ENCODE results near the gene GULP1. TPM values are rescaled to one million over a fixed set of nuclear protein-coding genes. Genes with fewer than 3 reads are reported as not detected.

GULP1 gene
- total RNA-seq, 1 donor from 2014 or later = 57.2 TPM

- peaks cover 11% of the 10 kb centered on the region for H3K4me1 ChIP-seq
- intact Hi-C loops (cut with DNase I) = no loop called here
- no peak for DNase-seq (ENCODE audit: extremely low spot score in 2 of 2)
- H3K9me3 ChIP-seq = no peaks in the 10 kb centered on the region
- H3K27me3 ChIP-seq = no peaks in the 10 kb centered on the region
- TF ChIP-seq POLR2A (IDR thresholded peaks at IDR 0.05) (no peak), CTCF (IDR thresholded peaks at IDR 0.05) (no peak), POLR2AphosphoS5 (IDR thresholded peaks at IDR 0.05; ENCODE audit: insufficient read depth in 1 of 2, low read depth in 1 of 2) (no peak)
- no peak overlapping the region for H3K27ac ChIP-seq
- peaks cover 0 to 19% of the 10 kb centered on the region in 2 donors for H3K36me3 ChIP-seq
- H3K4me3 ChIP-seq = no peak overlapping the region
These were observed 94.2 kb downstream of the GULP1 start for GRCh38 chr2:188385857-188386256.

GRCh38 chr2:188388831-188389230 lies 97.2 kb downstream of the GULP1 start:
- Histone ChIP-seq H3K9me3 (no peaks in the 10 kb centered on the region), H3K27ac (no peak overlapping the region), H3K27me3 (no peaks in the 10 kb centered on the region), H3K4me1 (no peaks in the 10 kb centered on the region), H3K36me3 (peaks cover 0 to 19% of the 10 kb centered on the region in 2 donors), H3K4me3 (no peak overlapping the region)
- TF ChIP-seq POLR2AphosphoS5 (IDR thresholded peaks at IDR 0.05; ENCODE audit: insufficient read depth in 1 of 2, low read depth in 1 of 2) (no peak), POLR2A (IDR thresholded peaks at IDR 0.05) (no peak), CTCF (IDR thresholded peaks at IDR 0.05) (no peak)
- intact Hi-C loops (cut with DNase I) = no loop called here
- DNase-seq (ENCODE audit: extremely low spot score in 2 of 2) = no peak

GRCh38 chr2:188391354-188391753 lies 99.7 kb downstream of the GULP1 start:
- H3K27ac ChIP-seq = no peak overlapping the region
- TF ChIP-seq CTCF (IDR thresholded peaks at IDR 0.05) (no peak), POLR2A (IDR thresholded peaks at IDR 0.05) (no peak), POLR2AphosphoS5 (IDR thresholded peaks at IDR 0.05; ENCODE audit: insufficient read depth in 1 of 2, low read depth in 1 of 2) (no peak)

DNA sequence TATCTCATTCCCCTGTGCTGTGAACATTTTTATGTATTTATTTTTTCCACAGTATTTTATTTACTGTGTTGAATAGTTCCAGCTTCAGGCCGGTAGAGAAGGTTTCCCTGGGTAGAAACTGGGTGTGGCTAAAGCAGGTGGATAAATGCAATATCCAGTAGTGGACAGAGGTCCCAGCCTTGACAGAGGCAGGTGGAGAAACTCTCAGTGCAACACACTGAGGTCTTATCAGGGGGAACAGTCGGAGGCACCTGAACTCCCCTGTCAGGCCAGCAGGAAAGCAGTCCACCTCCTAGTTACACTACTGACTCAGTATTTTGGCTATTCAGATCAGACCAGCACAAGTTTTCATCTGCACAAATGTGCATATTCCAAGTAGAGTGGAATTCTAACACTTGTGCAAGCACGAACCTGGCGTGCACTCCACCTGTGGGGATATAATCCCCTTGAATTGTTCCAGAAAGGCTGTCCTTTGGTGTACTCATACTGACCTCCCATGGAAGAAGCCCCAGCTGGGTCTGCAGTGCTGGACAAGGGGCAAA lies 103.3 kb downstream of the GULP1 start:
- Histone ChIP-seq H3K9me3 (peaks cover 4% of the 10 kb centered on the region), H3K27ac (no peak overlapping the region), H3K4me1 (no peaks in the 10 kb centered on the region), H3K27me3 (no peaks in the 10 kb centered on the region), H3K36me3 (no peaks in the 10 kb centered on the region), H3K4me3 (no peak overlapping the region)
- TF ChIP-seq POLR2AphosphoS5 (IDR thresholded peaks at IDR 0.05; ENCODE audit: insufficient read depth in 1 of 2, low read depth in 1 of 2) (no peak), CTCF (IDR thresholded peaks at IDR 0.05) (no peak), POLR2A (IDR thresholded peaks at IDR 0.05) (no peak)
- no peak for DNase-seq (ENCODE audit: extremely low spot score in 2 of 2)
- intact Hi-C loops (cut with DNase I) = no loop called here

More at GRCh38 chr2:188391354-188391753, 99.7 kb downstream of the GULP1 start:
- no peak for DNase-seq (ENCODE audit: extremely low spot score in 2 of 2)
- intact Hi-C loops (cut with DNase I) = no loop called here
- no peak overlapping the region for H3K4me3 ChIP-seq
- H3K27me3 ChIP-seq = no peaks in the 10 kb centered on the region
- peaks cover 4% of the 10 kb centered on the region for H3K9me3 ChIP-seq
- no peaks in the 10 kb centered on the region for H3K4me1 ChIP-seq
- no peaks in the 10 kb centered on the region for H3K36me3 ChIP-seq

DNA sequence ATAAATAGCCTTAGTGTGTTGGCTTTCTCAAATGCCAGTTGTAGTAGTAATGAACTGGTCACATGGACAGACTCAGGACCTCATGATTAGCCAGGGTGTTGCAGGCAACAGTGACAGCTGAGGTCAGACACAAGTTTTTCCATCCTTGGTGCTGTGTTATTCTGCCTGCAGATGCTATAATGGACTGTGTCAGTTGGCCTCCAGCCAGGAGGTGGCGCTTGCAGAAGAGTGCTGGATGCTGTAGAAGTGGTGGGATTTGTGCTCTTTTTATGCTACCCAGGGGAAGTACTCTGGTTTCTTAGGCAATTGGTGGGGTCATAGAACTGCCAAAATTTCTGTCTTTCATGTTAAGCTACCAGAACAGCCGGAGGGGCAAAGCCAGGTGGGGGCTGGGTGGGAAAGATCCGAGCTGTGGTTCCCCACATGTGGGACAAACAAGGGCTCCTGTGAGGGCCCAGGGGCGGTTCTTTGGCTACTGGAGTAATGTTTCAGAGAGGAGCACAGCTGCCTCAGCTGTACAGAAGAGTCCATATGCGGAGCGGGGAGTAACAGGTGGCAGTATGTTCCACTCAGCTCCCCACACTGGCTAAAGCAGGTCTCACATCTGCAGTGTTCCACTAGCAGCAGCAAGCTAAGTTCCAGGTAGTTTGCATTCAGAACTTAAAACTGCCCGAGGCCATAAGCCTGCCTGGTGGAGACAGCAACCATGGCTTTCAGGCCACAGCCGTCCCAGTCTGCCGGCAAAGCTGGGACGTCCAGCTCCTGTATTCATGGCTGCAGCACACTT lies 104.4 kb downstream of the GULP1 start:
- no peaks in the 10 kb centered on the region for H3K27me3 ChIP-seq
- no peak for TF ChIP-seq CTCF (IDR thresholded peaks at IDR 0.05)
- no peak for TF ChIP-seq POLR2A (IDR thresholded peaks at IDR 0.05)
- no peak for TF ChIP-seq POLR2AphosphoS5 (IDR thresholded peaks at IDR 0.05; ENCODE audit: insufficient read depth in 1 of 2, low read depth in 1 of 2)
- intact Hi-C loops (cut with DNase I) = no loop called here
- no peak overlapping the region for H3K27ac ChIP-seq
- no peak overlapping the region for H3K4me3 ChIP-seq
- H3K36me3 ChIP-seq = no peaks in the 10 kb centered on the region
- H3K4me1 ChIP-seq = no peaks in the 10 kb centered on the region
- DNase-seq (ENCODE audit: extremely low spot score in 2 of 2) = no peak
- H3K9me3 ChIP-seq = peaks cover 4% of the 10 kb centered on the region

Data from vagina (tissue), 2 donors.